PC-9 (cell line): Measurements from ENCODE around the gene AOAH. TPM values are rescaled to one million over a fixed set of nuclear protein-coding genes. Genes with fewer than 3 reads are reported as not detected.

Experiments
- BruUV-seq: library from RNA; stranded (reverse); fragments of 400-500 nt; replicated peaks from 2 replicates; lab custom pipeline; 2021; lab: Mats Ljungman, UMichigan
- CTCF ChIA-PET: fragments of 300-600 bp; sonication (Branson Sonifier 250); formaldehyde crosslinking; loops from one replicate; lab custom pipeline; 2022; ENCODE audit warnings: antibody characterized with exemption; lab: Charles Lee
- POLR2A ChIA-PET: fragments of 300-600 bp; sonication (Branson Sonifier 250); formaldehyde crosslinking; loops from one replicate; lab custom pipeline; 2022; ENCODE audit warnings: antibody characterized with exemption; ENCODE audit not compliant: unreplicated experiment; lab: Charles Lee
- DNase-seq, 2 experiments: peaks; one replicate each; pipeline versions ENCODE4 v3.0.0 to v3.0.0-alpha.2; 2015 to 2022; ENCODE audit warnings: mixed read lengths in 1 of 2
- H2AFZ ChIP-seq: fragments of 200-600 bp; sonication (generic); 2 replicates; pipeline ENCODE4 v1.8.1; 2017; ENCODE audit warnings: antibody characterized with exemption
- H3F3A ChIP-seq: fragments of 200-600 bp; sonication (generic); 2 replicates; pipeline ENCODE4 v1.8.1; 2017; ENCODE audit warnings: antibody characterized with exemption, mild to moderate bottlenecking, low read depth; ENCODE audit not compliant: insufficient read depth
- H3K27ac ChIP-seq: fragments of 200-600 bp; sonication (generic); 2 replicates; pipeline ENCODE4 v1.6.1; 2016; ENCODE audit warnings: mixed run types
- H3K27me3 ChIP-seq: fragments of 200-600 bp; sonication (generic); 2 replicates; pipeline ENCODE4 v1.6.1; 2016; ENCODE audit warnings: low read depth, mixed run types; ENCODE audit not compliant: insufficient read depth
- H3K36me3 ChIP-seq: fragments of 200-600 bp; sonication (generic); 2 replicates; pipeline ENCODE4 v1.6.1; 2016; ENCODE audit warnings: low read depth, mixed run types
- H3K4me1 ChIP-seq: fragments of 200-600 bp; sonication (generic); replicated peaks from 2 replicates; pipeline ENCODE4 v1.6.1; 2016; ENCODE audit warnings: mixed run types; ENCODE audit not compliant: insufficient read depth
- H3K4me2 ChIP-seq: fragments of 200-600 bp; sonication (generic); 2 replicates; pipeline ENCODE4 v1.6.1; 2017; ENCODE audit warnings: mixed run types
- H3K4me3 ChIP-seq: fragments of 200-600 bp; sonication (generic); 2 replicates; pipeline ENCODE4 v1.6.1; 2016; ENCODE audit warnings: mixed run types
- H3K79me2 ChIP-seq: fragments of 200-600 bp; sonication (generic); 2 replicates; pipeline ENCODE4 v1.6.1; 2017; ENCODE audit warnings: low read depth, mixed run types
- H3K9me2 ChIP-seq: fragments of 200-600 bp; sonication (generic); 2 replicates; pipeline ENCODE4 v1.8.1; 2017; ENCODE audit warnings: mild to moderate bottlenecking; ENCODE audit not compliant: insufficient read depth
- H3K9me3 ChIP-seq: fragments of 200-600 bp; sonication (generic); 2 replicates; pipeline ENCODE4 v1.8.1; 2016; ENCODE audit warnings: low read depth; ENCODE audit not compliant: insufficient read depth
- H4K20me1 ChIP-seq: fragments of 200-600 bp; sonication (generic); 2 replicates; pipeline ENCODE4 v1.8.1; 2017; ENCODE audit not compliant: insufficient read depth
- CTCF ChIP-seq: fragments of 200-600 bp; sonication (generic); conservative IDR thresholded peaks from 2 replicates; pipeline ENCODE4 v1.6.1; 2017; ENCODE audit warnings: mixed run types, antibody characterized with exemption, mild to moderate bottlenecking, moderate library complexity
- EZH2 ChIP-seq: fragments of 200-600 bp; sonication (generic); IDR thresholded peaks from 2 replicates; pipeline ENCODE4 v1.8.0; 2017; ENCODE audit warnings: antibody characterized with exemption, low read depth
- intact Hi-C: fragments of 100-400 bp; cut with micrococcal nuclease; formaldehyde crosslinking; loops from one replicate; pipeline ENCODE4 v1.10.0; 2022; ENCODE audit not compliant: unreplicated experiment
- total RNA-seq: library from RNA; stranded (reverse); gene quantifications from 2 replicates; pipeline ENCODE4 v1.2.3, GENCODE V29; 2021

AOAH gene
- total RNA-seq, 1 experiment from 2014 or later = not detected

GRCh38 chr7:36563706-36564327 is 160.5 kb downstream of the AOAH start:
- Histone ChIP-seq H3K4me3 (no peak overlapping the region), H2AFZ (no peak overlapping the region), H3K79me2 (no peaks in the 10 kb centered on the region), H3K27me3 (peaks cover 81% of the 10 kb centered on the region), H3K36me3 (no peaks in the 10 kb centered on the region), H3K27ac (no peak overlapping the region), H4K20me1 (no peaks in the 10 kb centered on the region), H3F3A (no peaks in the 10 kb centered on the region), H3K4me2 (no peak overlapping the region), H3K9me3 (no peaks in the 10 kb centered on the region), H3K4me1 (no peaks in the 10 kb centered on the region), H3K9me2 (no peaks in the 10 kb centered on the region)
- intact Hi-C loops = no loop called here
- CTCF ChIA-PET = no interaction called here
- DNase-seq = no peak
- no peak for TF ChIP-seq EZH2
- TF ChIP-seq CTCF = no peak
- no TSS peak for BruUV-seq
- POLR2A ChIA-PET = no interaction called here

- no peak overlapping the region for H2AFZ ChIP-seq
- H3K9me3 ChIP-seq = no peaks in the 10 kb centered on the region
- ChIA-PET CTCF (no interaction called here), POLR2A (no interaction called here)
- H3F3A ChIP-seq = no peaks in the 10 kb centered on the region
- peaks cover 66% of the 10 kb centered on the region for H3K27me3 ChIP-seq
- H3K4me2 ChIP-seq = no peak overlapping the region
- no peaks in the 10 kb centered on the region for H3K4me1 ChIP-seq
- BruUV-seq = no TSS peak
- no peaks in the 10 kb centered on the region for H3K9me2 ChIP-seq
- intact Hi-C loops = no loop called here
- no peaks in the 10 kb centered on the region for H3K36me3 ChIP-seq
- no peaks in the 10 kb centered on the region for H3K79me2 ChIP-seq
- no peak for DNase-seq
- H4K20me1 ChIP-seq = no peaks in the 10 kb centered on the region
- H3K4me3 ChIP-seq = no peak overlapping the region
- H3K27ac ChIP-seq = no peak overlapping the region
- TF ChIP-seq EZH2 = no peak
Observed at GRCh38 chr7:36562121-36562520, 162.2 kb downstream of the AOAH start.

- Histone ChIP-seq H4K20me1 (no peaks in the 10 kb centered on the region), H3K4me3 (no peak overlapping the region), H3K27me3 (peaks cover 64% of the 10 kb centered on the region), H3K9me3 (no peaks in the 10 kb centered on the region), H3K9me2 (no peaks in the 10 kb centered on the region), H3K4me2 (no peak overlapping the region), H3F3A (no peaks in the 10 kb centered on the region), H2AFZ (no peak overlapping the region), H3K79me2 (no peaks in the 10 kb centered on the region), H3K36me3 (no peaks in the 10 kb centered on the region), H3K4me1 (no peaks in the 10 kb centered on the region), H3K27ac (no peak overlapping the region)
- ChIA-PET CTCF (no interaction called here), POLR2A (no interaction called here)
- TF ChIP-seq EZH2 (no peak), CTCF (no peak)
- intact Hi-C loops = no loop called here
- DNase-seq = no peak
- BruUV-seq = no TSS peak
Observed at GRCh38 chr7:36549029-36549428, 175.3 kb downstream of the AOAH start.

- Histone ChIP-seq H3F3A (no peaks in the 10 kb centered on the region), H3K27ac (no peak overlapping the region)
- POLR2A ChIA-PET = no interaction called here
Observed at GRCh38 chr7:36547416-36547815, 176.9 kb downstream of the AOAH start.

More at GRCh38 chr7:36547416-36547815, 176.9 kb downstream of the AOAH start:
- Histone ChIP-seq H4K20me1 (no peaks in the 10 kb centered on the region), H3K4me3 (no peak overlapping the region), H3K36me3 (no peaks in the 10 kb centered on the region), H3K4me2 (no peak overlapping the region), H3K79me2 (no peaks in the 10 kb centered on the region), H3K27me3 (peaks cover 64% of the 10 kb centered on the region), H2AFZ (no peak overlapping the region), H3K9me2 (no peaks in the 10 kb centered on the region), H3K9me3 (no peaks in the 10 kb centered on the region), H3K4me1 (no peaks in the 10 kb centered on the region)
- TF ChIP-seq EZH2 = no peak
- TF ChIP-seq CTCF = no peak
- CTCF ChIA-PET = no interaction called here
- no TSS peak for BruUV-seq
- no peak for DNase-seq
- intact Hi-C loops = no loop called here
